Measurements from ENCODE around the gene TGFBR3. TPM values are rescaled to one million over a fixed set of nuclear protein-coding genes. Genes with fewer than 3 reads are reported as not detected.
"Not testable (repeated sequence)": the region's sequence is repeated elsewhere in the genome, so short reads cannot be mapped to it uniquely, and the experiment has no call there.

TGFBR3 gene
- total RNA-seq, 1 donor from 2014 or later, result 25.8 TPM

DNA sequence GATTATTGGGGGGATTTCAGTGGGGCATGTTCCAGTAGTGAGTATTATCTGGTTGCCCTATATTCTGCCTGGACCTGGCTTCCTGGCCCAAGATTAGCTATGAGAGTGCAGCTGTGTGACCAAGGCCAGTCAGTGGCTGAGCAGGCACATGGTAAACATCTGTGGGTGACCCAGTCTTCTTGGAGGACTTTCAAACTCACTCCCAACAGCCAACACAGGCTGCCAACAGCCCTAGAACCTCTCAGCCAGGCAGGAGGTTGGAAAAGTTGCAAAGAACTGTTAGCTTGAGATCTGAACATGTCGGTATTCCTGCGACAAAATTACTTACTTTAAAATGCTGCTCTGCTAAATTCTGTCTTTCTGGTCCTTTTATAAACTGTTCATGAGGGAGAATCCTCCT lies 192.4 kb downstream of the TGFBR3 start:
- no peak for DNase-seq (ENCODE audit: low read depth in 2 of 2)

DNA sequence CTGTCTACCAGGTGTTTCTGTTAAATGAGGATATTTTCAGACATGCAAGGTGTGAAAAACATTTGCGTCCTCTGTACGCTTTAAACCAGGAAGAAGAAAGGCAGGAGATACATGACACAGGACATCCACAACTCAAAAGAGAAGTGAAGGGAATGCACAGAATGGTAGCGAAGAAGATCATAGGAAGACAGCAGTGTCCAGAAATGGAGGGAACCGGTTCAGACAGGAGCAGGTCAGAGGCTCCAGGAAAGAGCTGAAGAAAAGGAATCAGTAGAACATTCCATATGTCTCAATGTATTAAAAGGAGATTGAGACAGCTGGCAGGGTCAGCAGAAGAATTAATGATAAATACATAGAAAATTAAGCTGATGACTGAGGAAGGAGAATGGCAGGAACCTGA lies 194.4 kb downstream of the TGFBR3 start:
- DNase-seq (ENCODE audit: low read depth in 2 of 2), result no peak

DNA sequence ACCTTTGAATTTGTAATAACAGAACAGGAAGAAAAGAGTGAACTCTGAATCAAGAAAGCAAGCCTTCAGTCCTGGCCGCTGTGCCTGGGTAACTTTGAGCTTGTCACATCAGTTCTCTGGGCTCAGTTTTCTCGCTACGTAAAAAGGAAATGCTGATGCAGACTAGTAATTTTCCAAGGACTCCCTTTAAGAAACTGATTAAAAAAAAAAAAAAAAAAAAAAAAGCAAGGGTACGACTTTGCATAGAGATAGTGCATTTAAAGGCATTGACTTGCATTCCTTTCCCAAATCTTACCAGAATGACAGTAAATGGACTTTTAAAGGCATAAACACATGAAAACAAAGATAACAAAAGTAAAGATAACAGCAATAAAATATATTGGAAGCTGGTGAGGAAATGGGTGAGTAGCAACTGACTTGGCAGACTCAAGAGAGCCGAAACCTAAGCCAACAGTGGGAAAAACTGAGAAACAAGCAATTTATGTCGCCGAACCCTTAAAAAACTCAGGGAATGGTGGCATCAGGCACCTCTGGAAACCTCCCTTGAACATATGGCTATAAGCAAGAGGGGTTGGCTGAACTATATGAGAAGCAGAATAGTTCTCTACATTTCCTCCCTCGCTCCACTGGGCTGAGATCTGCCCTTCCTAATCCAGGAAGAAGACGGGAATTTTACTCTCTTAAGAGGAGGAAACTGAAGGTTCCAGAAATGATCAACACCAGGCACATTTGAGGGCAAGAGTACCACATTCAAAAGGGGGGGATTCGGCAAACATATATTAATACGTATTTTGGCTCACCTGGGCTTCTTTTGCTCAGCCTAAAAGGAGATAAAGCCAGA lies 196.1 kb downstream of the TGFBR3 start:
- DNase-seq (ENCODE audit: low read depth in 2 of 2), result peak; percentile 28 to 71

- no peak for DNase-seq (ENCODE audit: low read depth in 2 of 2)
These were observed 198.5 kb downstream of the TGFBR3 start for GRCh38 chr1:91687452-91687851.

GRCh38 chr1:91685994-91686393 lies 200.0 kb downstream of the TGFBR3 start:
- peak; percentile 55 to 58 for DNase-seq (ENCODE audit: low read depth in 2 of 2)

- peak; percentile 24 to 51 for DNase-seq (ENCODE audit: low read depth in 2 of 2)
These were observed 201.3 kb downstream of the TGFBR3 start for GRCh38 chr1:91684481-91685196.

GRCh38 chr1:91683598-91683951 lies 202.4 kb downstream of the TGFBR3 start:
- peak in 1 of 2 donors; percentile 6 for DNase-seq (ENCODE audit: low read depth in 2 of 2)

DNA sequence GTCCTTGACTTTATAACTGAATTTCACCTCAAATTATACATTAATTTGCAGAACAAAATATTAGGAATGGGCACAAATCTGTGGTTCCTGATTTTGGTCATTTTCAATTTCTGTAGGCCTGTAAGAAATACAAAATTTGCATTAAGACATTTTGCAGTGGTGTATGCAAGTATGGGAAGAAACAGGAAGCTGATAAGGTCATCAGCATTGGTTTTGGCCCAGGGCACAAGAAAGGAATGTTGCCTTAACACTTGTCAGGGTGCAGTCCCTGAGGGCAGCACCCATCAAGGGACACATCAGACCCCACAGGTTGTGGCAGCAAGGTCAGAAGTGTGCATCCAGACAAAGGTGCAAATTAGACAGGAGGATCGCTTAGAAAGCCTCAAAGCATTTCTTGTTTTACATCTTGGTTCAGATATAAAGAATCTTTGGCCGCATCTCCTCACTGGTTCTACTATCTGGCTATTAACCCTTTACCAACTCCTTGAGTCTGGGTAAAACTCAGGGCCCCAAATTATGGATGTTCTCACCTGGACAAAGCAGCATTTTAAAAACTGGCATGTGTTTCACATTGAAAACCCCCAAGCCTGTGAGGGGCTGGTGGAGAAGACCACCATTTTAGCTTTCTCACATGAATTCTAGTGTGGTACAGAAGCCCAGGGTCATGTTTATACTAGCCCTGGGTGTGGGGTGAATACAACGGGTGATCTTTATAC lies 202.9 kb downstream of the TGFBR3 start:
- no peak for DNase-seq (ENCODE audit: low read depth in 2 of 2)

- no peak for DNase-seq (ENCODE audit: low read depth in 2 of 2)
These were observed 205.3 kb downstream of the TGFBR3 start for GRCh38 chr1:91680556-91681155.

GRCh38 chr1:91679446-91679845 lies 206.5 kb downstream of the TGFBR3 start:
- DNase-seq (ENCODE audit: low read depth in 2 of 2), result no peak

DNA sequence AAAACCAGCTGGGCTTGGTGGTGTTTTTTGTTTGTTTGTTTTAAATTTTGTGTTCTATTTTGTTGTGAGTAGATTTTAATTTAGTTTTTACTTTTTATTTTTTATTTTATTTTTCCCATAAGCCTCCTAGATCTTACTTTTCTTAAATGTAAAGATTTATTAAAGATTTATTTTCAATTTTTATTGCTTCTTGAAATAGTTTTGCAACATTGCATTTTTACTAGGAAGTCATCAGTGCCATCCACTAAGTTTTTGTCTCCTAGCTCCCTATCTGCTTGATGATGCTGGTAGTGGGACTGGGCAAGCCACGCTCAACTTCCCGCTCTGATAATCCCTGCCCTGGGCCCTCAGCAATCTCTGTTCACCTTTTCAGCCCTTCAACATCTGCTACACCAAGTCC lies 209.9 kb downstream of the TGFBR3 start:
- no peak for DNase-seq (ENCODE audit: low read depth in 2 of 2)

DNA sequence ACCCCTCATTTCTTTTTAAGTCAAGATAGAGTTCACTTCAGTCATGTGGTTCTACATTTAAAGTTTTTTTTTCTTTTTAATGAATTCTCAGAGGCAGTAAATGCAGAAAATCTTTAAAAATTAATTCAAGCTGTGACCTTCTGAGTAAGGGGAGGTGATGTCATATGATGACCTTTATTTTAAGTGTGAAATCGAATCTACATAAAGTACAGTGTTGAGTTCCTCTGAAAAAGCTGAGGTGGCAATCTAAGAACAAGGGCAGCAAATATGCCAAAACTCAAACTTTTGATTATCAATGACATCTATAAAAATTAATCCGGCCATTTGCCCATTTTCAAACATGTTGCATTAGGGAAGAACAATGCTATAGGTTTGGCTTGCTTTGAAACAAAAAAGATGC lies 211.8 kb downstream of the TGFBR3 start:
- no peak for DNase-seq (ENCODE audit: low read depth in 2 of 2)

- DNase-seq (ENCODE audit: low read depth in 2 of 2), result no peak
These were observed 212.3 kb downstream of the TGFBR3 start for GRCh38 chr1:91673613-91674012.

DNA sequence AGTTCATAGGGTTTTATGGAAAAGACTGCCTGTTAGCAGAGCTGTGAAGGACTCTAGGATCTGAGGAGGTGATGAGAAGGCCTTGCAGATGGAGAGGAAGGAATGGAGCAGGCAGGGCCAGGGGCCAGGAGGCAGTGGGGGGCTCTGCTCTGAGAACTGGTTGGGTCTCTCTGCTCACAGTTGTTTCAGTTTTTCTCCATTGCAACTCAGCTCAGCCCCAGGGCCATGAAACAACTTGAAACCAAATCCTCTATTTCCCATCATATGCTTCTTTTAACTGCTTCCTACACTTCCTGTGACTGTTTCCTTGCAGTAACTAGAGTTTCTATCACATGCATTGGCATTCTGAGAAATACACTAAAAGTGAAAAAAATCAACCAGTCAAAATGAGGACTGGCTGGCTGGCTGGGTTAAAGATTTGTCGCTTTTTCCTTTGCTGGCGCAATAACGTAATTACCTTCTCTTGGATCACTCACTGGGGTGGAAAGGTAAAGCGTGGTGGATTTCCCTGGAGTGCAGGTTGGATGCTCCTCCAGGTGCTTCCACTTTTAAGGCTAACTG lies 213.3 kb downstream of the TGFBR3 start:
- DNase-seq (ENCODE audit: low read depth in 2 of 2), result peak in 1 of 2 donors; percentile 29

GRCh38 chr1:91670781-91671180 lies 215.2 kb downstream of the TGFBR3 start:
- no peak for DNase-seq (ENCODE audit: low read depth in 2 of 2)

DNA sequence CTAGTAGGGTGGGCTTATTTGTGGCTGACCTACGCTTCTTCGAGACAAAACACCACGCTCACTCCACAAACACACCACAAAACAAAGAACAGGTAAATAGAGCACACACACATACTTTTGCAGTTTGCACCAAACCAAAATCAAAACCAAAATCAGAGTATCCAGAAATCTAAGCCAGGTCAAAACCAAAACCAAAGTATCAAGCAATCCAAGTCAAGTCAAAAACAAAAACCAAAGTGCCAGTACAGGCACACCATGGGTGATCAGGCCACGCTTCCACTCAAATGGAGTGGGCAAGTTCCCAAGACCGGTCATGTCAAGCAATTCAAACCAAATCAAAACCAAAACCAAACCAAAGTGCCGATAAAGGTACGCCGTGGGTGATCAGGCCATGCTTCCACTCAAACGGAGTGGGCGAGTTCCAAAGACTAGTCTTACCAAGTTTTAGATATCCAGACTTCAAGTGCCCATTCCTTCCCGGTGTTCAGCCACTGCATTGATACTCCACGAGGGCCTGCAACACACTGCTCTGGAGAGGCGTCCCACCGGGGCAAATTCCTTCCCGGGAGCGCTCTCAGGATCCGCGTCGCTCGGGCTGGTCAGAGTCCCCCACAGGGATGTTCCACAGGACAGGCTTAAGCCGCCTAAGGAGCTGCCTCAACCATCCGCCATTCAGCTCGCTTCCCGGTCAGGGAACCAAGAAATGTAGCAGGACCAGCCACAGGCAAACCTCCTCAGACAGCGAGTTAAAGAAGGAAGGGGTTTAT lies 216.2 kb downstream of the TGFBR3 start:
- DNase-seq (ENCODE audit: low read depth in 2 of 2), result no peak

DNA sequence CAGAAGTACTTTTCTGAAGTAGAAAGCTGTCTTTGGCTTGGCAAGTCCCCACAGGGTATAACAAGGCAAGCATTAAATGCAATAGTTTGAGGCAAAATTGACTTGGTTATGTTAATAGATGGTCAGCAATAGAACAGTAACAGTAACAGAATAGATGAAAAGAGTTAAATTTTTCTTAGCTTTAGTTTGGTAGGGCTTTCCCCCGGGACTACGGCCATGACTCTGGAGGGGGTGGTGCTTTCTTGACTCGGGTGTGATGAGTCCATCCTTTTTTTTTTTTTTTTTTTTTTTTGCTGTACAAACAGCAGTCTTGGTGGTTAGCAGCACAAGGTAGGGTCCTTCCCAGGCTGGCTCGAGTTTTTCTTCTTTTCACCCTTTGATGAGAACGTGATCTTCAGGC lies 219.3 kb downstream of the TGFBR3 start:
- not testable (repeated sequence) for DNase-seq (ENCODE audit: low read depth in 2 of 2)

DNA sequence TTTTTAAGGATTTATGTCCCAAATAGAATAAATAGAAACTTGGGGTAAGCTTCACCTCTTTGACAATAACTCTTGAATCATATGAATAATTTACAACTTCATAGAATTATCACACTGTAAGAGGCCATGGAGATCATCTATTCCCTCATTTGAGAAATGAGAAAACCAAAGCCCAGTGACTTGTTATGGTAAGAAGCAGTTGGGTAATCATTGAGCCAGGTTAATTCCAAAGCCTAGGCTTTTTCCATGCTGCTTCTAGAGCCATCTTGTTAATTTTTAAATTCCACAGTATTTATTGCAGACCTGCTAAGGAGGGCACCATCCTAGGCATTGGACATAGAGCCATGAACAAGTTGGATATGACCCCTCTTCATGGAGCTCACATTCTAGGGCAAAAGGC lies 224.8 kb downstream of the TGFBR3 start:
- DNase-seq (ENCODE audit: low read depth in 2 of 2), result no peak

DNA sequence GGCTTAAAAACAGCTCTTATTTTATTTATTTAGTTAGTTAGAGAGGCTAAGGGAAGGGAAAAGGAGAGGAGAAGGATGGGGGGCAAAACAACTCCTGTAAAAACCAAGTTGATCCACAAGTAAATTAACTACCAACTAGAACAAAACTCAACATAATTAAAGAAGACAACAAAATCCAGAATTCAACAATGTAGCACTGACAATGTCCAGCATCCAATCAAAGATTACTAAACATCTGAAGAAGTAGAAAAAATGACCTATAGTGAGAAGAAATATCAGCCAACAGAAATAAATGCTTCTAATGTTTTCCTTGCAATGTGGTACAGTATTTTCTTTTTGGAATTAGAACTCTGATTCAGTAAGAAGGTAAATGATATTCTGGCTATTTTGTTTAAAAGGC lies 225.2 kb downstream of the TGFBR3 start:
- DNase-seq (ENCODE audit: low read depth in 2 of 2), result no peak

DNA sequence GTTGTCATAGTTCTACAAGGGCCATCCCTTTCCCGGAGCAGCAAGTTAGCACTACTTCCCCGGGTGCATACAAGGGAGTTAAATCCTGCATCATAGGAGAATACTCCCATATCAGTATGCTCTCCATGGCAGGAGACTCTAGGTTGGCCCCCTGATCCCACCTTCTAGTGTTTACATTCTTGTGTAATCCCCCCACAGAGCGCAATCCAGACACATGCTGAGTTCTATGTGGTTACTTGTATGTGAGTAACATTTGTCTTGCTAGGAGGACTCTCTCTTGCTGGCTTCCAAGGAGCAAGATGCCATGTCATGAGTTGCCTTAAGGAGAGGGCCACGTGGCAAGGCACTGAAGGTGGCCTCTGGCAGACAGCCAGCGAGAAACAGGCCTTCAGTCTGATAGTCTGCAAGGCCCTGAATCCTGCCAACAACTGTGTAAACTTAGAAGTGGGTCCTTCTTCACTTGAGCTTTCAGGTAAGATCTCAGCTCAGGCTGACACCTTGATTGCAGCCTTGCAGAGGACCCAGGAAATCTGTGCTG lies 230.0 kb downstream of the TGFBR3 start:
- DNase-seq (ENCODE audit: low read depth in 2 of 2), result no peak

DNA sequence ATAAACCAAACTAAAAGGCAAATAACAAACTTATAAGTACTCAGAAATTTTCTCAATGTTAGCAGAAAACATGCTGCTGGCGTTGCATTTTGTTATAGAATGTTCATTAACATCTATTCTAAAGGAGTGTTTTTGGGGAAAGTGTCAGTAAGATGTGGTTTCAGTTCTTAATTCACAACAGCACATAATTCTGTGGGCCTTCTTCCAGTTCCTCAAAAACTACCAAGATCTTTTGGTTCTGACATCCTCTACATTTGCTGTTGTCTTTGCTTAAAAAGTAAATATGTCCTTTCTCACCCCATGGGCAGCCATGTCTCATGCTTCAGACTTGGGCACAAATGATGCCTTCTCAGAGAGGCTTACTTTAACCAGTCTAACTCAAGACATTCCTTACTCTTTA lies 232.8 kb downstream of the TGFBR3 start:
- no peak for DNase-seq (ENCODE audit: low read depth in 2 of 2)

All from lung microvascular endothelial cell (primary cell).